DMS79 (cell line): ENCODE data around the gene COL6A2.
"Not testable (repeated sequence)": the region's sequence is repeated elsewhere in the genome, so short reads cannot be mapped to it uniquely, and the experiment has no call there.

ENCODE experiments used
- DNase-seq: peaks from one replicate; lab custom pipeline; 2025; lab: John Stamatoyannopoulos, UW

Gene COL6A2

DNA sequence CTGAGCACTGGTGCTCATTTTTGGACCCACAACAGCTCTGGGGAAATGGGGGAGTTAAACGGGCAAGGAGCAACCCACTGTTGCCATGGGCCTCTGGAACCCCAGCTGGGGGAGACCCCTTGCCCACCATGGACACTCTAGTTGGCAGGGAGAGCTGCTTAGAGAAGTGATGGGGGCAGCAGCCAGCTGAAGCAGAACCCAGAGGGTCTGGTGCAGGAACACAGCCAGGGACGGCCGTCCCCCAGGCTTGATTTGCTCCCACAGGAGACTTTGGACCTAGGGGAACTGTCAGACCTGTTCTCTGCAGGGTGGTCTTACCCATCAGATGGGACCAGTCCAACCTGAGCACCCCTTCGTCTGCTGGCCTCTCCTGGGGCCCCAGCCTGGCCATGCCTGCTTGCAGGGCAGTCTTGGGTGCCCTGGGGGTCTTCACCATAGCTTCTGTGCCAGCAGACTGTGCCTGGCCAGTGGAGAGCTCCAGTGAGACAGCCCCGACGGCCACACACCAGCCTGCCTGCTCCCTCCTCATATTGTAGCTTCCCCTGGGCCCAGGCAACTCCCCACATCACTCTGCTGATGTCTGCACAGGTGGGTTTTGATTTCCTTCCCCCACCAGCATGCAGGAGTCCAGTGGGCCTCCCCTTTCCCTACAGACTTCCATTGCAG, 75.1 kb downstream of the COL6A2 start:
- DNase-seq: no peak

DNA sequence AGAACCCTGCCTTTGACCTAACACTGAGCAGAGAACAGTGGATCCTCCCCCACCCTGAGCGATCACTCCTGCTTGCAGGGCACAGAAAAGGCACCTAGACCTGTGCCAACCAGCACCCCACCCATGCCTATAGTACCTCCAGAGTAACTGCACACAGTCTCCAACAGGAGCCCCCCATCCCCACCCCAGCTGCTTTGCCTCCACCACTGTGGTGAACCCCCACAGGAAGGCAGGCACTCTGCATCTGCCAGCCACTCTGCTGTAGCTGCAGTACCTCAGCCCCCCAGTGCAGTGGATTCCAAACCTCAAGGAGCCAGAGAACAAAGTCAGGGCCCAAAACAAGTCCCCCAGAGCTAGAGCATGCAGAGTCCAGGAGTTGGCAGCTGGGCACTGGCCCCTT, 75.7 kb downstream of the COL6A2 start:
- no peak for DNase-seq

DNA sequence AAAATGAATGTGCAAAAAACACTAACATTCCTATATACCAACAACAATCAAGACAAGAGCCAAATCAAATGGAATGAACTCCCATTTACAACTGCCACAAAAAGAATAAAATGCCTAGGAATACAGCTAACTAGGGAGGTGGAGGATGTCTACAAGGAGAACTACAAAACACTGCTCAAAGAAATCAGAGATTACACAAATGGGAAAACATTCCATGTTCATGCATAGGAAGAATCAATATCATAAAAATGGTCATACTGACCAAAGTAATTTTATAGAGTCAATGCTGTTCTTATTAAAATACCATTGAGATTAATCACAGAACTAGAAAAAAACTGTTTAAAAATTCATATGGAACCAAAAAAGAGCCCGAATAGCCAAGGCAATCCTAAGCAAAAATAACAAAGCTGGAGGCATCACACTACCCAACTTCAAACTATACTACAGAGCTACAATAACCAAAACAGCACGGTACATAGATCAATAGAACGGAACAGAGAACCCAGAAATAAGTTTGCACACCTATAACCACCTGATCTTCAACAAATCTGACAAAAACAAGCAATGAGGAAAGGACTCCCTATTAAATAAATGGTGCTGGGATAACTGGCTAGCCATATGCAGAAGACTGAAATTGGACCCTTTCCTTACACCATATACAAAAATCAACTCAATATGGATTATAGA, 78.7 kb downstream of the COL6A2 start:
- DNase-seq: not testable (repeated sequence)

DNA sequence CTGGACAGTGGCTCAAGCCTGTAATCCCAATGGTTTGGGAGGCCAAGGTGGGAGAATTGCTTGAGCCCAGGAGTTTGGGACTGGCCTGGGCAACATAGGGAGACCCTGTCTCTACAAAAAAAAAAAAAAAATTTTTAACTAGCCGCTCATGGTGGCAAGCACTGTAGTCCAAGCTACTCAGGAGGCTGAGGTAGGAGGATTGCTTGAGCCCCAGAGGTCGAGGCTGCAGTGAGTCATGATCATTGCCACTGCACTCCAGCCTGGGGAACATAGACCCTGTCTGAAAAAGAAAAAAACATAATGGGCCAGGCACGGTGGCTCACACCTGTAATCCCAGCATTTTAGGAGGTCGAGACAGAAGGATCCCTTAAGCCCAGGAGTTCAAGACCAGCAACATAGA, 81.0 kb downstream of the COL6A2 start:
- DNase-seq: no peak
